Measurements from ENCODE around the gene PDE2A.

Gene PDE2A

GRCh38 chr11:72592698-72593495, 81.3 kb downstream of the PDE2A start:
- no peak for DNase-seq (ENCODE audit: low read depth in 1 of 2, low spot score in 1 of 2)

- no peak for DNase-seq (ENCODE audit: low read depth in 1 of 2, low spot score in 1 of 2)
Observed at GRCh38 chr11:72591785-72592502, 82.3 kb downstream of the PDE2A start.

- no peak for DNase-seq (ENCODE audit: low read depth in 1 of 2, low spot score in 1 of 2)
Observed at GRCh38 chr11:72591023-72591422, 83.2 kb downstream of the PDE2A start.

- DNase-seq (ENCODE audit: low read depth in 1 of 2, low spot score in 1 of 2), result peak in 1 of 2 donors; percentile 16
Observed at GRCh38 chr11:72589802-72590761, 84.1 kb downstream of the PDE2A start.

GRCh38 chr11:72588421-72589410, 85.5 kb downstream of the PDE2A start:
- no peak for DNase-seq (ENCODE audit: low read depth in 1 of 2, low spot score in 1 of 2)

GRCh38 chr11:72587696-72588095, 86.5 kb downstream of the PDE2A start:
- DNase-seq (ENCODE audit: low read depth in 1 of 2, low spot score in 1 of 2), result no peak

GRCh38 chr11:72586321-72587090, 87.7 kb downstream of the PDE2A start:
- DNase-seq (ENCODE audit: low read depth in 1 of 2, low spot score in 1 of 2), result no peak

GRCh38 chr11:72585762-72586311, 88.4 kb downstream of the PDE2A start:
- peak in 1 of 2 donors; percentile 29 for DNase-seq (ENCODE audit: low read depth in 1 of 2, low spot score in 1 of 2)

GRCh38 chr11:72584939-72585597, 89.2 kb downstream of the PDE2A start:
- DNase-seq (ENCODE audit: low read depth in 1 of 2, low spot score in 1 of 2), result no peak

- peak; percentile 30 to 50 for DNase-seq (ENCODE audit: low read depth in 1 of 2, low spot score in 1 of 2)
Observed at GRCh38 chr11:72584293-72584938, 89.8 kb downstream of the PDE2A start.

- DNase-seq (ENCODE audit: low read depth in 1 of 2, low spot score in 1 of 2), result no peak
Observed at GRCh38 chr11:72583616-72584292, 90.5 kb downstream of the PDE2A start.

GRCh38 chr11:72583177-72583553, 91.1 kb downstream of the PDE2A start:
- DNase-seq (ENCODE audit: low read depth in 1 of 2, low spot score in 1 of 2), result no peak

GRCh38 chr11:72582206-72583176, 91.7 kb downstream of the PDE2A start:
- no peak for DNase-seq (ENCODE audit: low read depth in 1 of 2, low spot score in 1 of 2)

- no peak for DNase-seq (ENCODE audit: low read depth in 1 of 2, low spot score in 1 of 2)
Observed at GRCh38 chr11:72581067-72581466, 93.2 kb downstream of the PDE2A start.

GRCh38 chr11:72580642-72580950, 93.6 kb downstream of the PDE2A start:
- no peak for DNase-seq (ENCODE audit: low read depth in 1 of 2, low spot score in 1 of 2)

GRCh38 chr11:72579816-72580641, 94.2 kb downstream of the PDE2A start:
- no peak for DNase-seq (ENCODE audit: low read depth in 1 of 2, low spot score in 1 of 2)

All from stimulated activated CD4-positive, alpha-beta T cell treated with anti-CD3 and anti-CD28 coated beads, Interleukin-15, amount 100 ng/mL, for 1 hour (primary cell).